GM18907 (cell line): ENCODE measurements around the gene EFCAB8.

Experiments
- ATAC-seq: cut with Tn5 transposase; IDR thresholded peaks from one replicate; pipeline ENCODE4 v1.9.1; 2021; ENCODE audit warnings: mild to moderate bottlenecking, moderate library complexity; ENCODE audit not compliant: unreplicated experiment

Gene EFCAB8

DNA sequence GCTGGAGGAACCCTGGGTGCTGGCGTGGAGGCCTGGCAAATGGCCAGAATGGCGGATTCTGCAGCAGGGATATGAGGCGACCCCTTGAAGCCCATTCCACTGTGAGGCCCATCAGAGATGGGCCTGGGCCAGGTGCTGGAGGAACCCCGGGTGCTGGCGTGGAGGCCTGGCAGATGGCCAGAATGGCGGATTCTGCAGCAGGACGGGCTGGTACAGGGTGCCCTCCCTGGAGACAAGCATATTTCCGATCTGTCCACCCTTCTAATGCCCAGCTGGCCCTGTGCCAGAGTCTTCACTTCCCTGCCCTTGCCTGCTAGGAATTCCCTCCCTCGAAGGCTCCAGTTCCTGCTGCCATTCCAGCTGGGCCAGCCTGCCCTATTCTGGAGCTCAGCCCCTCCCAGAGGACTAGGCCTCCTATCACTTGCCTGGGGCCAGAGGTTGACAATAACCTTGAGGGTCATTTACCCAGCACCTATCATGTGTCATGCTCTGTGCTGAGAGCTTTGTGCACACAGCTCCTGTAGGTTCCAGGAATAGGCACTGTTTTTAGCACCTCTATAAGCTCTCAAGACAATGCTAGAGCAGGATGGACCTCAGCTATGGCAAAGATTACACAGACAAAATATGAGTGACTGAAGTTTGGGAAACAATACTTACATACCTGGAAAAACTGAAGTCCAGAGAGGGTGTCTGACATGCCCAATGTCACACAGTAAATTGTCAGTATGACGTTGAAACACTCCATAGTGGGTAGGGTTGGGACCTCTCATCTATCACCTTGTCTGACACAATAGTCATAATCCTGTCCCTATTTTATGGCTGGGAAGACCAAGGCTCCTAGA lies 124.1 kb downstream of the EFCAB8 start:
- ATAC-seq: no peak

DNA sequence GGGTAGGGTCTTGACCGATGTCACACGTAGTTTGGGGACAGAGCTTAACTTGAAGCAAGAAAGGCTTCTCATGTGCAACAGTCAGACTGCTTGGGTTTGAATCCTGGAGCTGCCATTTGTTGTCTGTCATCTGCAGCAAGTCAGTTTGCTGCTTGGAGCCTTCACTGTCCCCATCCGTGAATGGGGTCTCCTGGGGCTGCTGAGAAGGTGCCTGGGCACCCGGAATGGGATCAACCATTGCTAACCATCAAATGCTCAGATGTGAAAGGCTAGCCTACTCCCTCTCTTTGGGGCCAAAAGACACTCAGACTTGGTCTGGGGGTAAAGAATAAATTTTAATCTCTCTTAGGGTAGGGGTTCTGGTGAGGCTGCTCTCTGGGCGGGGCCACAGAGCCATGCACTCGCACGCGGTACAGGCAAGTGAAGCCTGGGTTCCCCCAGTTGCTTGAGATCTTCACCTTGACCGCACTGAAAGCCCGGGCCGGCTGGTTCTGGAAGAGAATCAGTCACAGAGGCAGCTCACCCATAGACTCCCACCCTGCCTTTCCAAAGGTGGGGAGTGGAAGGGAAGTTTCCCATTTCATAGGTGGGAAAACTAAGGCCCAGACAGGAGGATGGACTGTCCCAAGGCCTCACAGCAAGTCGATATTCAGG lies 124.9 kb downstream of the EFCAB8 start:
- no peak for ATAC-seq

DNA sequence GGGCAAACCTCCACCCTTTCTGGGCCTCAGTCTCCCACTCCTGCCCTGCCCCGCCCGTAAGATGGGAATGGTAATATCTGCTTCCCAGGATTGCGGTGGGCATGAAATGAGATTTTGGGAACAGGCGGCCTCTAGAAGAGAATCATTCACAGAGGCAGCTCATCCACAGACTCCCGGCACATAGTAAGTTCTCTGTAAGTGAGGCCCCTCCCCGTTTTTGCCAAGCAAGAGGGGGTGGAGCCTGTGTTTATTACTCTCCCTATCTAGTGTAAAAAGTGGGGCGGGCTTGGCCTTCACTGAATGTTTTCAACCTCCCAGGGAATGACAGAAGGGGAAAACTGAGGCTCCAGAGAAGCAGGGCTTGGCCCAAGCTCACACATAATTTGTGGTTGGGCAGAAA lies 125.5 kb downstream of the EFCAB8 start:
- ATAC-seq: no peak

DNA sequence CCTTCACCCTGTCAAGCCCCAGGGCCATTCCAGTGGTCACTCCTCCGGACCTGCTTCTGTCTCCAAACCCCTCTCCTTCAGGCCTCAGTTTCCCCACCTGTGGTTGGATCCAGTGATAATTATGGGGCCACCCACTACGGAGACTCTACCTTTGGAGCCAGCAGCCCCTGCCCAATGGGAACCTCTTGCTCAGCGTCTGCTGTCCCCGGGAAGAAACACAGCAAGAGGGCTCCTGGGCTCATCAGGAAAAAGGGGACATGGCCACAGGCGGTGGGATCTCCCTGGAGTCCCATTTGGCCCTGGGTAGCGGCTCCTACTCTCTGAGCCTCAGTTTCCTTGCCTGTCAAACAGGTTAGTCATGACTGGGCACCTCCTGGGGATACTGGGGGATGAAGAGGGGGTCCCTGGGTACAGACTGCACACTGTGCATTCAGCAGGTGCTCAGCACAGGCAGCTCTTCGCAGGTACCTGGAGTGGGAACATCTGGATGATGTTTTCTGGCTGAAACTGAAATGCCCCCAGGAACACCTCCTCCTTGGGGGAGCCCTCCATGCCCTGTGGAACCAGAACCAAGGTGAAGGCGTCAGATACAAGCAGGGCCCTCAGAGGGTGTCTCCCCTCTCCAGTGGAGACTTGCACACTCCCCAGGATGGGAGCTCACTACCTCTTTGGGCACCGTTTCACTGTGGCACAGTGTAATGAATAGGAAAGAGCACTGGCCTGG lies 126.1 kb downstream of the EFCAB8 start:
- no peak for ATAC-seq

DNA sequence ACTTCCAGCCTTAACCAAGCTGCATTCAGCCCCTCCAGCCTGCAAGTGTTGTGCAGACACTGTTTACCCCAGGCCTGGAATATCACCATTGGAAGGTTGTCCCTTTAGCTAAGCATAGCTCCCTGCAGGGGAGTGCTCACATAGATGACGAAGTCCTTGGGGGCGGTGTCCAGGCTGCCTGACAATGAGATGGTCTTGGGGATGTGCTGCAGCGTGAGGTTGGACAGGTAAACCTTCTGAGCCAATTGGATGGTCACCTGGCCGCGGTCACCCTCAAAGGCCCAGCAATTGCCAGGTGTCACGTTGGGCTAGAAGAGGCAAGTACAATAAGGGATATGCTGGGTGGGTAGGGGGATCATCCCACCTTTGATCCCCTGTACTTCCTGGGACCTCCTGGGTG lies 126.9 kb downstream of the EFCAB8 start:
- no peak for ATAC-seq

DNA sequence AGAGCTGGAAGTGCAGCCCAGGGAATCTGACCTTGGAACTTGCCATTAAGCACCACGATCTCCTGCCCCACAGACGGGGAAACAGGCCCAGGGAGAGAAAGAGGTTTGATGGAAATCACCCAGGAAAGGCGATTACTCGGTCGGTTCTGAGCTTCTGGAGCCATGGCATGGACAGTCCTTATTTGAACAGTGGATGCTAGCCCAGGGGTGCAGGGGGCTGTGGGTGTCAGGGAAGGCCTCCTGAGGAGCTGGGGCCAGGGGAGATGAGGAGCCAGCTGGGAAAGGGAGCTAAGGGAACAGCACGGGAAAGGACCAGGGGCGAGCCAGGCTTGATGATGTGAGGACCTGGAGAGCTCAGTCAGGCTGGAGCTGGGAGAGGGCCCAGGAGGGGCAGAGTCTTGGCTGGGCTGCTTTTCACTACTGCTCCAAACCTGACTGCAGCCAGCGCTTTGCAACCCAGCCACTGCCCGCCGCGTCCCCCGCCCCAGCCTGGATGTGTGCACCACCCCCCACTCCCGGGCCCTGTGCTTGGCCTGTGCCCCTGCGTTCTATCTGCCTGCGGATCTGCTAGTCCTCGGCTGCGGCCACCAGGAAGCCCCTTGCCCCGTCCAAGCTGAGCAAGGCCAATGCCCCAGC lies 127.7 kb downstream of the EFCAB8 start:
- no peak for ATAC-seq

DNA sequence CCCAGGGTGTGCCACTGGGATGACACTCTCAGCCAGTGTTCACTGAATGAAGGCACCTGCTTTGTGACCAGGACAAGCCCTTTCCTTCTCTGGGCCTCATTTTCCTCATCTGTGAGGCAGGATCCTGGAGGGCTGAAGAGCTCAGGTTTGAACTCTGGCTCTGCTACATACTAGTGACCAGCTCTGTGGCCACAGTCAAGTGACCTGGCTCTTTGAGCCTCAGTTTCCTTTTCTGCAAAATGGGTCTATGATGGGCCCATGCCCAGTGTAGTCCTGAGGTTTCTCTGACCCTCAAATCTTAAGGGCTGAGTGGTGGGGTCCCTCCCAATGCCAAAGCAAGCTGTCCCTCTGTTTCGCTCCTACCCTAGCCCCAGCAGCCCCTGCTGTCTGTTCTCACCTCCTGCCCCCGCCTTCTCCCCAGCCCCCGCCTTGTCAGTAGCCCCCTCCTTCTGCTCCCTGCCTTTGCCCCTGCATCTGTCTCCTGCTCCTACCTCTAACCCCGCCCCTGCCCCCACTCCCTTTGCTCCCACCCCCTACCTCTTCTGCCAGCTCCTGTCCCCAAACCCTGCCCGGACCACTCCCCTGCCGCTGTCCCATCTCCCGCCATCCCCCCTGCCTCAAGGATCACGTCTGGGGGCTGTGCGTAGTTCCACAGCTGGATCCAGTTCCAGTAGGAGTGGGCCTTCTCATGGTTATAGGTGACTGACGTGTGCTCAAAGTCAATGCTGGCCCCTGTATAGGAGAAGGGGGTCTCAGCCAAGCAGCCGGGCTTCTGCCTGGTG lies 128.5 kb downstream of the EFCAB8 start:
- no peak for ATAC-seq

DNA sequence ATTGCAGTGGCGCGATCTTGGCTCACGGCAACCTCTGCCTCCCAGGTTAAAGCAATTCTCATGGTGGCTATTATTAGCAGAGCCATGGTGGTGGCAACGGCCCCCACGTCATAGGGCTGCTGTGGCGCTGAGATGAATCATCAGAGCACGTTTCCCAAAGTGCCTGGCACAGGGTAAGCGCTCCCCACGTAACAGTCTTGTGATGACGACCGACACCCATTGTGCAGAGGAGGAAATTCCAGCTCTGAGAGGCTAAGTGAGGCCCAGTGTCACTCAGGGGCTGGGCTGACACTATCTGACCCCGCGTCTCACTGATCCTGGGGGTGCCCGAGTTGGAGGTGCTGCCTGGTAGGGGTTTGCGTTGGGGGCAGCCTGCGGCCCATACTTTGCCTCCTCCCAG lies 129.3 kb downstream of the EFCAB8 start:
- ATAC-seq: no peak

DNA sequence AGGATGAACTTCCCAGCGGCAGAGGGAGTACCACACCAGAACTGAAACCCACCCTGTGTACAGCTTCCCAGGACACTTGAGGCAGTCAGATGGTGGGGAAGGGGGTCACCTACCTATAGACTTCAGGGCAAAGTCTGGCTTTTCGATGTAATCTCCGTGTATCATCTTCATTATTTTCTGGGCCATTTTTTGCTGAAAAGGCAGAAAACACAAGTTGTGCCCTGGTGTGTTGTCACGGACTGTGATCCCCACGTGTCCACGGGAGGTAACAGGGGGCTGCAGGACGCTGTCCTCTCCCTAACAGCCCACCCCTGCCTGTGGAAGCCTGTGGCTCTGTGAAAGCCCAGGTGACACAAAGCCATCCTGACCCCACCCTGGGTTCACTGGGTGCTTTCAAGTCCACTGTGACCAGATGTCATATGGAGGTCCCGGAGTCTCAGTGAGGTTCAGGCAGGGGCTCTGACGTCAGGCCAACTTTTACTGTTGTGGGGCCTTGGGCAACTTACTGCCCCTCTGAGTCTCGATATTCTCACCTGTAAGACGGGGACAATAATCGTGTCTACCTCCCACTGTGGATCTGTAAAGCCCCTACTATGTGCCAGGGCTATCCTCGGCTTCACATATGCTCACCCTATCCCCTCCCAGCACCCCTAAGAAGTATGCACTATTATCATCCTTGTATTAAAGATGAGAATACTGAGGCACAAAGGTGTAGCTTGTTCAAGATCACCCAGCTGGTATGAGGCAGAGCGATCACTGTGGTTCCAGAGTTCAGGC lies 131.0 kb downstream of the EFCAB8 start:
- ATAC-seq: no peak

DNA sequence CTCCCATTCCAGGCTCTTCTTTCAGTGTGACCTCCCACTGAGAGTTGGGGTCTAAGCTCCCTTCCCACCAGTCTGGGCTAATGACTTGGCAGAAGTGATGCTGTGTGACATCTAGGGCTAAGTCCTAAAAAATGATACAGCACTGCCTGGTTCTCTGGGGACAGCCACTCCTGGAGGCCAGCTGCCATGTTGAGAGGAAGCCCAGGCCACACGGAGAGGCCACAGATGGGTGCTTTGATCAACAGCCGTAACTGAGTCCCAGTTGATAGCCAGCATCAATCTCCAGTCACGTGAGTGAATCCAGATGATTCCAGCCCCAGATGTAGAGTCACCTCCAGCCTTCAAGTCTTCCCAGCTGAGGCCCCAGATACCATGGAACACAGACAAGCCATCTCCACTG lies 131.7 kb downstream of the EFCAB8 start:
- no peak for ATAC-seq

DNA sequence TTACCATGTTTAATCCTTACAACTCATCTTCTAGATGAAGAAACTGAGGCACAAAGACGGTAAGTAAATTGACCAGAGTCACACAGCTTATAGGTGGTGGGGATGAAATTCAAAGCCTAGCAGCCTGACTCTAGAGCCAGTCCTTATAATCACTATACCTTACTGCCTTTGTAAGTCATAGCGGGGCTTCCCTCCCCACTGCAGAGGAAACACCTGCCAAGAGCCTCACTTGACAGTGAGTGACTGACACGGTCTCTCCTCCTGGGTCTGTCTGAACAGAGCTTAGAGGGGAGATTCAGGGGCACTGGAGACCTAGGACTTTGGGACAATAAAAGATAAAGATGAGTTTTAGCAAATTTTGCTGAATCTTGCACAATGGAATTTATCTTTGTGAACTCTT lies 132.7 kb downstream of the EFCAB8 start:
- ATAC-seq: no peak

DNA sequence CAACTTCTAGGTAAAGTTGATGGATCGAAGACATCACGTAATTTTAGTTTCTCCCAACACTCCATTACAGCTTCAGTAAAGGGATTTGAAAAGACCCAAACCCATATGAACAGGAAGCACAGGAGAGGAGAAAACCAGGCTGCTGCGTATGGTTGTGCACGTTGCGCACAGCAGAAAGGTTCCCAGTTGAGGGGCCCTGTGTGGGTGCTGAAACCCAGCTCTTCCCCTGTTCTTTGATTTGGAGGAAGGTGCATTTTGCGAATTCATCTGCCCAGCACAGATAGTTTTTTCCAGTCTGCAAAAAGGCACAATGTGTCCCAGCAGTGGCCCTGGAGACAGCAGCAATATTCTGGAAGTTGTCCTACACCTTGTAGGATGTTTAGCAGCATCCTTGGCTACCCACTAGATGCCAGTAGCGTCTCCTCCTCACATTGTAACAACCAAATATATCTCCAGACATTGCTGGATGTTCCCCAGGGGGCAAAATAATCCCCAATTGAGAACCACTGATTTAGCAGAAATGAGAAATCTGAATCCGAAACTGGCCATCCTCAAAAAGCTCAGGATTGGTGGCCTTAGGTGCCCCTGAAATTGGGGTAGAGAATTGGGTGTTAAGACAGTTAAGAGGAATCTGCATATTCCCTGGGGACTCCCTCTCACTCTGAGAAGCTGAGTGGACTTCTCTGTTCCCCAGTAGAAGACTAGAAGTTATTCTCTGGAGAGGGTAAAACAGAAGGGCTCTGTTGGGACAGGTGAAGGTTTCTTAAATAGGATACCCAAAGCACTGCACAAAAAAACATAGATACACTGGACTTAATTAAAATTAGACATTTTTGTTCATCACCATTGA lies 133.3 kb downstream of the EFCAB8 start:
- ATAC-seq: no peak

DNA sequence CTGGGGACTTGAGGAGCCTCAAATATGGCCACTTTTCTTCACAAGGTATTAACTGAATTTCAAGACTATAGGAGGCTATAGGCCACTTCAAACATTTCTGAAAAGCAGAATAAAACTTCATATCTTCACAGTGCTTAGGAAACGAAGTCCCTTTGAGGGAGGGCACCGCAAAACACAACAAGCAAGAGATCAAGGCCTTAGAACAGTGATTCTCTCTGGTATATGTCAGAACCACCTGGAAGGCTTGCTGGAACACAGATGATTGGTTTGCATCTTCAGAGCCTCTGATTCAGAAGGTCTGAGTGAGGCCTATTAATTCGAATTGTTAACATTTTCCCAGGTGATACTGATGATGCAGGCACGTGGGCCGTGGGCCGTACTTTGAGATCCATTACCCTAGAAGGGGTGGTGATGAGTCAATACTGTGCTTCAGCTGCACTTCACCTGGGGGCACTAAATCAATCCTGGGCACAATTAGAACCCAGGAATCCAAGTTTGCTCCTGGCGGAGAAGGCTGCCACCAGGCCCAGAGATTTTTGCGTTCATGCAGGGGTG lies 134.8 kb downstream of the EFCAB8 start:
- ATAC-seq: no peak

DNA sequence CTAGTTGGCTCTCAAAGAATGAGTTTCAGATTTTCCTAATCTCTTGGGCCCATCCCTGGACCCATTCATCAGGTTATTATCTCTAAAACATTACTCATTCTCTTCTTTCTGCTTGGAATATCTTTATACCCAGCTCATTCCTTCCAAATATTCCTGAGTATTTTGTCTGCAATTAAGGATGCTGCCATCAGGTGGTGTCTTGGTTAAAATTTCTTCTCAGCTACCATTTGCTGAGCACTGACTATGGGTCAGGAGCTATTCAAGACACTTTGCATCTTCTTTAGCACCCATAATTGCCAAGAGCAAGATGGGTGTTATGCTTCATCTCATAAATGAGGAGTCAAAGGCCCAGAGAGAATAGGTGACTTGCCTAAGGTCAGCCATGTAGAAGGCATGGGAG lies 137.1 kb downstream of the EFCAB8 start:
- no peak for ATAC-seq

DNA sequence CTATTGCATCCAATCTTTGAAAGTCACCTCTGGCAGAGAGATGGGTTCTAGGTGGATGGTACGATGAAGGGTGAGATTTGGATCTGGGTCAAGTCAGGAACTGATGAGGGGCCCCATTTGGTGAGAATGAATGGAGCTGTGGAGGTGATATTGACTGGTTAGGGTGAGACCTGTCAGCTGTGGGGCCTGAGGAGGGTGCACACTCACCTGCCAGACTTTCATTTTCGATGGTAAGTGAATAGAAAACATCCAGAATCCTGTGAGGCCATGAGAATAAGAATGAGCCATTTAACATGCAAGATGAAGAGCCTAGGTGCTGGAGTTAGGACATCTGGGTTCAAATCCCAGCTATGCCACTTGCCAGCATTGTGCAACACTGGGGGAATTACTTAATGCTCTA lies 138.7 kb downstream of the EFCAB8 start:
- ATAC-seq: no peak

DNA sequence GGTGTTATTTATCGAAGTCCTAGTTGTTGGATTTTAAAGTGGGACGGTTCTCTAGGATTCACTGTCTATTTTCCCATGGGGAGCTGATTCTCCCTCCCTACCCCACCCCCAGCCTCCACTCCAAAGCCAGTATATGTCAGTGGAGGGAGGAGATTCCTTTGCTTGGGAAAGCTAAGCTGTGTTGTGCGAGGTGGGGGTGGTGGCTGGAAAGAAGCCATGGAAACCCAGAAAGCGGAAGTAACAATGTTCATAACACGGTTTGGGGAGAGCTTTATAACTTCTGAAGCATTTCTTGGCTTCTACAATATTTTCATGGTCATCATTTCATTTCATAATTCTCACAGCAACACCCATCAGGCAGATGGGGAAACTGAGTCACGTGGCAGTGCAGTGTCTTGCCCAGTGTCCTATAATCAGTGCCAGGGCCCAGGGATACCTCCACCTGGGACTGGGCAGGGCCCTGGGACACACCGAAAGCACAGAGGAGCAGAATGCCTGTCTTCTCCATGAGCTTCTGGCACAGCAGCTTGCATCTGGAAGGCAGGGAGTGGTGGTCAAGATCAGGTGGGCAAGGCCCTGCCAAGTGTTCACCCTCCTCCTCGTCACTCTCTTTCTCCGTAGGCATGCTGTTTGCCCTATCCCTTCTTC lies 141.0 kb downstream of the EFCAB8 start:
- ATAC-seq: no peak

DNA sequence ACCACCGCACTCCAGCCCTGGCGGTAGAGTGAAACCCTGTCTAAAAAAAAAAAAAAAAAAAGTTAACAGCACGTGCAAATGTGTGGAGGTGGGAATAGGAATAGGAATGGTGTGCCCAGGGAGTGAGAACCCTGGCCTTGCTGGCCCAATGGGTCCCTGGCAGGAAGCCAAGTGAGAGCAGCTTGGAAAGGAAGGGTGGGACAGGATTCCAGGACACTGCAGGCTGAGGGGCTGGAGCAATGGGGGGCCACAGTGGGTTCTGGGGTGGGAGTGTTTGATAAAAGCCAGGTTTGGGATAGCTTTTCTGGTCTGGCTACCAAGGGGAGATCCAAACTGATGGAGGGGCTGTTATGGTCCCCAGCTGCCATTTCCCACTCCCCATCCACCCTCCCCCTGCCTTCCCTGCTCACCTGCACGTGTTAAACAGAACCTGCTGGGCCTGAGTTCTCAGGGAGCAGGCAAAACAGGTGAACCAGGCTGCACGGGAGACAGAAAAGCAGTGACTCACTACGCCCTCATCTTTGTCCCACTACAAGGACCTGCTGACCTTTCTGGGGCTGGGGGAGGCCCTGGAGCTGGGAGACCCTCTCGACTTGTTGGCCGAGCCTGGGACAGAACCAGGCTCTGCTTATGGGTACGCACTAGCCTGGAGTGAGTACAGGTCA lies 142.2 kb downstream of the EFCAB8 start:
- no peak for ATAC-seq
